ENCODE data around the gene GPR31. TPM values are rescaled to one million over a fixed set of nuclear protein-coding genes. Genes with fewer than 3 reads are reported as not detected.
"Not testable (repeated sequence)": the region's sequence is repeated elsewhere in the genome, so short reads cannot be mapped to it uniquely, and the experiment has no call there.

GPR31 gene, protein sequence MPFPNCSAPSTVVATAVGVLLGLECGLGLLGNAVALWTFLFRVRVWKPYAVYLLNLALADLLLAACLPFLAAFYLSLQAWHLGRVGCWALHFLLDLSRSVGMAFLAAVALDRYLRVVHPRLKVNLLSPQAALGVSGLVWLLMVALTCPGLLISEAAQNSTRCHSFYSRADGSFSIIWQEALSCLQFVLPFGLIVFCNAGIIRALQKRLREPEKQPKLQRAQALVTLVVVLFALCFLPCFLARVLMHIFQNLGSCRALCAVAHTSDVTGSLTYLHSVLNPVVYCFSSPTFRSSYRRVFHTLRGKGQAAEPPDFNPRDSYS
- total RNA-seq (0.16 TPM), polyA plus RNA-seq (ENCODE audit: insufficient read depth, low read depth, low replicate concordance) (not detected)
- long read RNA-seq, donor 1: 0 reads
- long read RNA-seq, donor 2: 0 reads
- long read RNA-seq, donor 3: 0 reads
- long read RNA-seq, donor 4: 0 reads
- long read RNA-seq, donor 5: 0 reads
- long read RNA-seq, donor 6: 0 reads
- long read RNA-seq, donor 7: 0 reads
- long read RNA-seq, donor 8, partial matches to known transcripts: 0 of 2 reads
- long read RNA-seq, donor 8, other reads (novel, unspliced or antisense): 0 of 2 reads
- long read RNA-seq, donor 9: 0 reads
- long read RNA-seq, donor 10: 0 reads

DNA sequence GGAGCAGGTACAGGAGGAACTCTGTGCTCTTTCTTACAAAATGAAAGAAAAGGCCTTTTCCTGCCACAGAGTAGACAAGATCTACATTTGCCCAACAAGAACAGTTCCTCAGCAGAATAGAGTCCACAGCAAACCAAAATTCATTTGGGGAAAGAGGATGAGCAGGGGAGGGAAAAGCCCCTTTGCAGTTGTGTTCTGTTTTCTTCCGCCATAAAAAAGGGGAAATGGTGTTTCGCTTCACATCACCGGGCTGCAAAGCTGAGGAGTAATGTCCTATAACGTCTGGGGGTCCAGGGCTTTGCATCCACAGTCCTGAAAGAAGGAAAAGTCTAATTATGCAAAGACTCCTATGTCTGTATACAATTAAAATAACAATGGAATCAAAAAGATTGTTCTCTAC is at the start of gene GPR31:
GPR31 (minus strand) TSS at position 118 of the 400 bp plus-strand sequence. CDS start 149 bp downstream, outside the sequence.
- Histone ChIP-seq H3K27me3 (ENCODE audit: control insufficient read depth, insufficient read depth, low read length) (no peaks in the 10 kb centered on the region), H3K36me3 (ENCODE audit: control insufficient read depth in 2 of 3, insufficient read depth in 3 of 3, low read length in 3 of 3) (no peaks in the 10 kb centered on the region), H3K4me1 (ENCODE audit: control insufficient read depth in 2 of 3, insufficient read depth in 2 of 3, low read depth in 1 of 3, low read length in 3 of 3) (peaks cover 0 to 4% (median 4%) of the 10 kb centered on the region in 3 donors), H3K4me3 (ENCODE audit: low read length in 3 of 3) (no peak within 1 kb of the TSS), H3K9ac (ENCODE audit: low read length in 3 of 3) (no peak within 1 kb of the TSS), H3K9me3 (ENCODE audit: control insufficient read depth in 2 of 3, insufficient read depth in 1 of 3, low read length in 3 of 3) (no peaks in the 10 kb centered on the region), H3K27ac (ENCODE audit: low read depth in 2 of 2, low read length in 2 of 2) (no peak within 1 kb of the TSS)
- intact Hi-C loops (cut with DNase I): no loop called here
- TF ChIP-seq, protein P1, sequence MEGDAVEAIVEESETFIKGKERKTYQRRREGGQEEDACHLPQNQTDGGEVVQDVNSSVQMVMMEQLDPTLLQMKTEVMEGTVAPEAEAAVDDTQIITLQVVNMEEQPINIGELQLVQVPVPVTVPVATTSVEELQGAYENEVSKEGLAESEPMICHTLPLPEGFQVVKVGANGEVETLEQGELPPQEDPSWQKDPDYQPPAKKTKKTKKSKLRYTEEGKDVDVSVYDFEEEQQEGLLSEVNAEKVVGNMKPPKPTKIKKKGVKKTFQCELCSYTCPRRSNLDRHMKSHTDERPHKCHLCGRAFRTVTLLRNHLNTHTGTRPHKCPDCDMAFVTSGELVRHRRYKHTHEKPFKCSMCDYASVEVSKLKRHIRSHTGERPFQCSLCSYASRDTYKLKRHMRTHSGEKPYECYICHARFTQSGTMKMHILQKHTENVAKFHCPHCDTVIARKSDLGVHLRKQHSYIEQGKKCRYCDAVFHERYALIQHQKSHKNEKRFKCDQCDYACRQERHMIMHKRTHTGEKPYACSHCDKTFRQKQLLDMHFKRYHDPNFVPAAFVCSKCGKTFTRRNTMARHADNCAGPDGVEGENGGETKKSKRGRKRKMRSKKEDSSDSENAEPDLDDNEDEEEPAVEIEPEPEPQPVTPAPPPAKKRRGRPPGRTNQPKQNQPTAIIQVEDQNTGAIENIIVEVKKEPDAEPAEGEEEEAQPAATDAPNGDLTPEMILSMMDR (IDR thresholded peaks at IDR 0.05; ENCODE audit: borderline replicate concordance, extremely low read depth, insufficient read depth): no peak
- DNase-seq (no peak), FAIRE-seq (no peak)

DNA sequence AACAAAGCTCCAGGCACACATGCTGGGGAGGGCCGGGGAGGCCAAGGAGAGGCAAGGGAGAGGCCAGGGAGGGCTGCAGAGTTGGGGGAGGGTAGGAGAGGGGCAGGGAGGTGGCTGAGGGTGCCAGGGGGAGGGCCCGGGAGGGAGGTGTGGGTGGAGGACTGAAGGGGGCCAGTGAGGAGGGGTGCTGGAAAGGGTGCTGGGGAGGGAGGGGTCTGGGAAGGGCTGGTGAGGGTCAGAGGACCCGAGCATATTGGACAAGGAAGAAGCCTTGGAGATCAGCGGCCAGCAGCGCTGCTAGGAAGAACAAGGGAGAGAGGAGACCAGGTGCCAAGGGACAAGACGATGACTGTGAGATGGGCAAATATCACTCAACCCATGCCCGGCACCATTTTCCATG is 49.7 kb upstream of the GPR31 start:
- DNase-seq (peak in 1 of 5 donors; percentile 69), FAIRE-seq (no peak)
- Histone ChIP-seq H3K4me1 (ENCODE audit: control insufficient read depth in 2 of 3, insufficient read depth in 2 of 3, low read depth in 1 of 3, low read length in 3 of 3) (no peaks in the 10 kb centered on the region), H3K36me3 (ENCODE audit: control insufficient read depth in 2 of 3, insufficient read depth in 3 of 3, low read length in 3 of 3) (no peaks in the 10 kb centered on the region), H3K27ac (ENCODE audit: low read depth in 2 of 2, low read length in 2 of 2) (no peak overlapping the region), H3K27me3 (ENCODE audit: control insufficient read depth, insufficient read depth, low read length) (no peaks in the 10 kb centered on the region), H3K4me3 (ENCODE audit: low read length in 3 of 3) (no peak overlapping the region), H3K9ac (ENCODE audit: low read length in 3 of 3) (no peak overlapping the region), H3K9me3 (ENCODE audit: control insufficient read depth in 2 of 3, insufficient read depth in 1 of 3, low read length in 3 of 3) (no peaks in the 10 kb centered on the region)
- intact Hi-C loops (cut with DNase I): no loop called here
- TF ChIP-seq, protein P1 (IDR thresholded peaks at IDR 0.05; ENCODE audit: borderline replicate concordance, extremely low read depth, insufficient read depth): no peak

DNA sequence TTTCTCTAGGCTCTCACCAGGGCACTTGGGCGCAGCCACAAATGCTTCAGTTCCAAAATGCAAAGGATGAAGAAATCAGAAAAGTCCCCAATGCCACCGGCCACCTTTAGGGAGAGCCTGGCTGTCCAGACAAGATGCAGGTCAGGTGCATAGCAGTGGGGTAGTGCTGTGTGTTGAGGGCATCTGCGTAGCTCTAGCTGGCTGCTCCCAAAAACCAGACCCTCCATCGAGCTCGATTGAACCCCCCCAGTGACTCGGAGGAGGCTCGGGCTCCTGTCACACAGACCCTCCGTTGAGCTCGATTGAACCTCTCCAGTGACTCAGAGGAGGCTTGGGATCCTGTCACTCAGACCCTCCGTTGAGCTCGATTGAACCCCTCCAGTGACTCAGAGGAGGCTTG is 47.5 kb upstream of the GPR31 start:
- H3K9me3 ChIP-seq (ENCODE audit: control insufficient read depth in 2 of 3, insufficient read depth in 1 of 3, low read length in 3 of 3); H3K9ac ChIP-seq (ENCODE audit: low read length in 3 of 3); H3K4me1 ChIP-seq (ENCODE audit: control insufficient read depth in 2 of 3, insufficient read depth in 2 of 3, low read depth in 1 of 3, low read length in 3 of 3); intact Hi-C loops (cut with DNase I); FAIRE-seq; H3K27ac ChIP-seq (ENCODE audit: low read depth in 2 of 2, low read length in 2 of 2); H3K36me3 ChIP-seq (ENCODE audit: control insufficient read depth in 2 of 3, insufficient read depth in 3 of 3, low read length in 3 of 3); H3K4me3 ChIP-seq (ENCODE audit: low read length in 3 of 3); H3K27me3 ChIP-seq (ENCODE audit: control insufficient read depth, insufficient read depth, low read length): not testable (repeated sequence)
- DNase-seq: peak in 1 of 5 donors; percentile 25

DNA sequence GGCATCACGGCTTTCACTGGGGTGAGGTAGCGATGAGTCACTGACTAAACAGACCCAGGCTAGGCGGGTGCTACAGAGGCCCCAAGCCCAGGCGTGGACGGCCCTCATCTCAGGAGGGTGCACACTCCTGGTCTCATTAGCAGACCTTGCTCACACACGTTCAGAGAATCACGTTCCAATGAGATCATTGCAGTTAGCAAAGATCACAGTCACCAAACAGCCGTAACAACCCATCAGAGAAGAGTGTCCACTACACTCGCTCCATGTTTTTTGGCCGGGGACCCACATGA is 46.2 kb upstream of the GPR31 start:
- H3K4me1 ChIP-seq (ENCODE audit: control insufficient read depth in 2 of 3, insufficient read depth in 2 of 3, low read depth in 1 of 3, low read length in 3 of 3); H3K9ac ChIP-seq (ENCODE audit: low read length in 3 of 3); H3K4me3 ChIP-seq (ENCODE audit: low read length in 3 of 3); H3K27me3 ChIP-seq (ENCODE audit: control insufficient read depth, insufficient read depth, low read length); H3K27ac ChIP-seq (ENCODE audit: low read depth in 2 of 2, low read length in 2 of 2); H3K9me3 ChIP-seq (ENCODE audit: control insufficient read depth in 2 of 3, insufficient read depth in 1 of 3, low read length in 3 of 3); FAIRE-seq; H3K36me3 ChIP-seq (ENCODE audit: control insufficient read depth in 2 of 3, insufficient read depth in 3 of 3, low read length in 3 of 3); intact Hi-C loops (cut with DNase I): not testable (repeated sequence)
- DNase-seq: peak in 1 of 5 donors; percentile 25

DNA sequence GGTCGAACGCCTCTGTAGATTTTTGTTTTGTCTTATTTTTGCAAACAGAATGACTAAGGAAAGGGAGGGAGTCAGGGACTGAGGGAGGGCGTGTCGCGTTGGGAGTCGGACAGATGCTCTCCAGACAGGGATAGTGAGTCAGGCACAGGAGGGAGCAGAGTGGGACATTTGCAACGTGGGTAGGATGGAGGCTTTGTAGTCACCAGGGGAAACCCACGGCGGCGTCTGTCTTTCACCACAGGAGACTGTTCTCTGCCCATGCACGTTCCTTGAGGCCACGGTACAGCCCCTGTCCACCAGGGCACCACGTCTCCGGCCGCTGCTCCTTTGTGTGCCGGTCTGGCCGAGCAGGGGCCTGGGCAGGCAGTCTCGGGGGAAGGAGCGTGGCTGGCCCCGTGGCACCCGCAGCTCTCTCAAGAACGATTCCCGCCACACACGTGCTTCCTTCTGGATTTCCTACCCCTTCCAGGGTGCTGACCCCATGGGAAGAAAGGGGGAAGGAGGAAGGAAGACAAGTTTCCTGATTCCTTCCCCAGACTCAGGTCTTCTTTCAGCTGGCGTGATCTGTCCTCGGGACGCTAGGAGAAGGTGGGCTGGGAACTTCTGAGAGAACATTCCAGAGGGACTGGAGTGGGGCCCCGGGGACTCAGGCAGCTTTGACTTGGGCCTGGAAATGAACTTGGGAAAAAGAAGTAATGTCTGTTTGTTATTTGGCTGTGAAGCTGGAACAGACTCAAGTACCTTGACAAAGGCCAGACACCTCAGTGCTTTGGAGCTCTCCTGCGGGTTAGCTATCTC is 45.7 kb upstream of the GPR31 start:
- H3K4me1 ChIP-seq (ENCODE audit: control insufficient read depth in 2 of 3, insufficient read depth in 2 of 3, low read depth in 1 of 3, low read length in 3 of 3); H3K9me3 ChIP-seq (ENCODE audit: control insufficient read depth in 2 of 3, insufficient read depth in 1 of 3, low read length in 3 of 3); H3K27ac ChIP-seq (ENCODE audit: low read depth in 2 of 2, low read length in 2 of 2); H3K27me3 ChIP-seq (ENCODE audit: control insufficient read depth, insufficient read depth, low read length); intact Hi-C loops (cut with DNase I); H3K9ac ChIP-seq (ENCODE audit: low read length in 3 of 3); FAIRE-seq; H3K36me3 ChIP-seq (ENCODE audit: control insufficient read depth in 2 of 3, insufficient read depth in 3 of 3, low read length in 3 of 3); H3K4me3 ChIP-seq (ENCODE audit: low read length in 3 of 3): not testable (repeated sequence)
- peak in 1 of 5 donors; percentile 29 for DNase-seq

DNA sequence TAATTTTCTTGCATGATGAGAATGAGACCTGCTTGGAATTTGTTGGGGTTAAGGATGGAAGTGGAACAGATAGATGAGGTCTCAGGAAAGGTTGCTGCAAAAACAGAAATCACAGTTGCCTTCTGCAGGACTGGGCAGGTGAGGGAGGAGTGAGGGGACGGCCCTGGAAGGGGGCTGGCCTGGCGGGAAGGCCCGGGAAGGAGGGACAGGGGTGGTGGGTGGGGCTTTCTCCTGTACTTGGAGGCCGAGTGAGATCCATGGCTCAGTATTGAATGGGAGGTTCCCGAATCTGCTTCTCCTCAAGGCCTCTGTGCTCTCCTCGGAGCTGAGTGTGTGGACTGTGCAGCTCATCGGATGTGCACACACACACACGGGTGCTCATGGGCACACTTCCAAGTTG is 44.8 kb upstream of the GPR31 start:
- intact Hi-C loops (cut with DNase I); H3K36me3 ChIP-seq (ENCODE audit: control insufficient read depth in 2 of 3, insufficient read depth in 3 of 3, low read length in 3 of 3); DNase-seq; H3K27me3 ChIP-seq (ENCODE audit: control insufficient read depth, insufficient read depth, low read length); H3K9me3 ChIP-seq (ENCODE audit: control insufficient read depth in 2 of 3, insufficient read depth in 1 of 3, low read length in 3 of 3); H3K4me3 ChIP-seq (ENCODE audit: low read length in 3 of 3); FAIRE-seq; H3K4me1 ChIP-seq (ENCODE audit: control insufficient read depth in 2 of 3, insufficient read depth in 2 of 3, low read depth in 1 of 3, low read length in 3 of 3); H3K27ac ChIP-seq (ENCODE audit: low read depth in 2 of 2, low read length in 2 of 2); H3K9ac ChIP-seq (ENCODE audit: low read length in 3 of 3): not testable (repeated sequence)

All from kidney (tissue), 22 donors.